Activated CD8-positive, alpha-beta memory T cell treated with anti-CD3 and anti-CD28 coated beads, Interleukin-2, amount 50 U/mL, for 48 hours (primary cell): ENCODE results near the gene GPSM1.
A peak's percentile ranks its signal among the peaks of the same experiment; 100 is the strongest.
"Not testable (repeated sequence)": the region's sequence is repeated elsewhere in the genome, so short reads cannot be mapped to it uniquely, and the experiment has no call there.

Experiments used
- DNase-seq: peaks from one replicate; pipeline ENCODE4 v3.0.0-alpha.2; 2020

The GPSM1 gene

GRCh38 chr9:136401173-136401922 is 74.0 kb downstream of the GPSM1 start:
- DNase-seq = no peak

- no peak for DNase-seq
Observed at GRCh38 chr9:136402067-136402466, 74.7 kb downstream of the GPSM1 start.

GRCh38 chr9:136403538-136403914 is 76.2 kb downstream of the GPSM1 start:
- DNase-seq = peak; percentile 83

- peak; percentile 73 for DNase-seq
Observed at GRCh38 chr9:136403915-136404800, 76.8 kb downstream of the GPSM1 start.

GRCh38 chr9:136404801-136405136 is 77.4 kb downstream of the GPSM1 start:
- DNase-seq = no peak

- no peak for DNase-seq
Observed at GRCh38 chr9:136405481-136405880, 78.1 kb downstream of the GPSM1 start.

GRCh38 chr9:136405904-136406303 is 78.6 kb downstream of the GPSM1 start:
- not testable (repeated sequence) for DNase-seq

GRCh38 chr9:136407061-136407460 is 79.7 kb downstream of the GPSM1 start:
- not testable (repeated sequence) for DNase-seq

GRCh38 chr9:136407911-136408310 is 80.6 kb downstream of the GPSM1 start:
- no peak for DNase-seq
